GM19395 (cell line): ENCODE measurements around the gene L3MBTL4.
A peak's percentile ranks its signal among the peaks of the same experiment; 100 is the strongest.
"Not testable (repeated sequence)": the region's sequence is repeated elsewhere in the genome, so short reads cannot be mapped to it uniquely, and the experiment has no call there.

Source experiments
- ATAC-seq: cut with Tn5 transposase; IDR thresholded peaks from one replicate; pipeline ENCODE4 v1.9.1; 2021; ENCODE audit warnings: mild to moderate bottlenecking, moderate library complexity; ENCODE audit not compliant: unreplicated experiment

L3MBTL4 gene

DNA sequence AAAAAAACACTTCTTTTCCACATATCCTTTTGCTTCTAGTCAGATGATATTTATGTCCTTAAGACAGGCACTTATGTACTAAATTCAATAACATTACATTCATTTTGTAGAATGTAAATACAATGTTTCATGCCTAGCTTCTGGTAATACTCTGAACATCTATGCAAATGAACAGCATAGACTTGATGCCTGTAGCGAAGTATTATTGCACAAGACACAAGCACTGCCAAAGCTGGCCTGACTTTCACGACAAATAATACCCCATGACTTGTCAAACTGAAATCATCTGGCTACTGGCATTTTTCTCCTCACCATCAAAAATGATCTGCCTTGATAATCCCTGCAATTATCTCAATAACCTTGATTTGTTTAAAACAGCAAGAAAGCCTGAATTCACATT is 101.3 kb downstream of the L3MBTL4 start:
- no peak for ATAC-seq

DNA sequence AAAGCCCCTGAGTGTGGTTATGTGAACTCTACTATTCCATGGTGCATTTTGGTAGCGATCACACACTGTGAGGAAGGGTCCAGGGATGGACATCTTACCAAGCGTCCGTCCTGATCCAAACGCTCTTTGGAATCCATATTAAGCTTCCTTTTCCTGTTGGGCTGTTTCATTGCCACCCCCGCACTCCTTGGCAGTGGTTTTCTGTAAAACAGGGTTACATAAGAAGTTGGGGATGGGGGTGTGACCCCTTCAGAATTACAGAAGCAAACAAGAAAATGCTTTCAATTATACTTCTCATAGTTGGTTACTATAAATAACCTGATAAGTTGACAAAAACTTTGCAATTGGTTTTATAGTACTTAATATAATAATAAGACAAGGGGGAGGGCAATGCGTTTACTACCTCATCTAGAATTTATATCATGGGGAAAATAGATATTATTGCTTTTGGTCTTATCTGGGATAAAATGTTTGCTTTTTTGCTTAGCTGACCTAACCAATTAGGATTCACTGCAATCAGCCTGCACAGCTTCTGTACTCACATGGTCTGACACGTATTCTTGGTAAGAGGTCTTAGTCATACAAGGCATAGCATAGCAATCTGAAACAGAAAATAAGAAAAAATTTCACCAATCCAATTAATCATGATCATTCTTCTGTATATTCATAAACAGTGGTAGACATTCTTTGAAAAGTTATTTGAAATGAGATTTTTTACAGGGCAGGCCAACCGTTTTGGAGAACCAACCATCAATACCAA is 103.1 kb downstream of the L3MBTL4 start:
- no peak for ATAC-seq

DNA sequence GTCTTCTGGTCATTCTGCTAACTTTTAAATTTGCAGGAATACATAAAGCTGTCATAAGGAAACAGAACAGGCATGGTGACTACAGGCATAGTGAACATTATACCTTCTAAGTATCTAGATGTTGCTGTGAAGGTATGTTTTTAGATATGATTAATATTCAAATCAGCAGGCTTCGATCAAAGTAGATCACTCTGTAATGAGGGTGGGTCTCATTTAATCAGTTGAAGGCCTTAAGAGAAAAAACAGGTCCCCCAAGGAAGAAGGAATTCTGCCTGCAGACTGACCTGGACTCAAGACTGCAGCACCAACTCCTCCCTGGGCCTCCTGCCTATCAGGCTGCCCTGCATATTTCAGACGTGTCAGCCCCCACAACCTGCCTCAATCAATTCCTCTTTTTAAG is 104.0 kb downstream of the L3MBTL4 start:
- no peak for ATAC-seq

DNA sequence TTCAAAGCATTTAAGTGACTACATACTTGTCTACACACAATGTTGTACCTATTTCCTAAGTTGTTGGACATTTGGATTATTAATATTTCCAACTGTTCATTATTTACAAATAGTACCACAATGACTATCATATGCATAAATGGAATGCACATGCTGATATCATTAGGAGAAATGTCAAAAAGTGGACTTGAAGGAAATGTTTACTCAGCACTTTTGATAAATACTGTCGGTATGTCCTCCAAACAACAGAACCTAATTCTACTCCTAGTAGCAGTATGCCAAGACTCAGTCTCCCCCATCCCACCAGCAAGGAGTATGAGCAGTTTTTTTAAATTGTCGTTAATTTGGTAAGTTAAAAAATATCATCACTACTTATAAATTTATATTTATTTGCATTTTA is 116.8 kb downstream of the L3MBTL4 start:
- no peak for ATAC-seq

DNA sequence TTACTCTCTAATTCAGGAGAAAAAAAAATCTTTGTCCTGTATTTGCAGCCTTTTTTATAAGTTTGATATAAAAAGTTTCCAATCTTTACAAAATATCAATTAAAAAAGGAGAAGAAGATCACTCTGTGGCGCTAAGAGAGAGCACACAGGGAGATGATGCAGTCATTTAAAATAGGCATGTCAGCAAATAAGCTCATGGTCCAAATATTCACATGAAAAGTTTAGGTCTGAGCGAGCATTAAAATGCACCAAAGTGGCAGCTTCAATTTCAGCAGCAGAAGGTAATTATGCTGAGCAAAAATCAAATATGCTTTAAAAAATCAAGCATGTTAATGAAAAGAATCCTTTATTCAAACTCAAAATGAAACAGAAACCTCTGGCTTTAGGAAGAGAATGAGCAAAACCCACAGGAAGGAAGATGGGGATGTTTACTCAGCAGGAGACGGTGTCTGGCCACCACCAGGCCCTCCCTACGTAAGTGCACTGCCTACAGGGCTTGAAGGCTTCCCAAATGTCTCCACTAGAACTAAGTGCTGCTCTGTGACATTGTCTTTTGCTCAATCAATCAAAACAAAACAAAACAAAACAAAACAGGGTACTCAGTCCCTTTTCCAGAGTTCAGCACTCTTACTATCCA is 120.4 kb downstream of the L3MBTL4 start:
- ATAC-seq: no peak

DNA sequence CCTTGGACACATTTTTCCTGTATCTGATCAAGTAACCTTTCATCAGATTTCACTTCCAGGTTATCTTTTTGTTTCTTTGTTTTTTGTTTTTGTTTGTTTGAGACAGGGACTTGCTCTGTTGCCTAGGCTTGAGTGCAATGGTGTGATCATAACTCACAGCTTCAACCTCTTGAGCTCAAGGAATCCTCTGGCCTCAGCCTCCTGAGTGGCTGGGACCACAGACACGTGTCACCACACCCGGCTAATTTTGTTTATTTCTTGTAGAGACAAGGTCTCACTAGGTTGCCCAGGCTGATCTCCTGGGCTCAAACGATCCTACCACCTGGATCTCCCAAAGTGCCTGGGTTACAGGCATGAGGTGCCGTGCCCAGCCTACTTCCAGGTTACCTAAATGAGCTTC is 124.9 kb downstream of the L3MBTL4 start:
- no peak for ATAC-seq

DNA sequence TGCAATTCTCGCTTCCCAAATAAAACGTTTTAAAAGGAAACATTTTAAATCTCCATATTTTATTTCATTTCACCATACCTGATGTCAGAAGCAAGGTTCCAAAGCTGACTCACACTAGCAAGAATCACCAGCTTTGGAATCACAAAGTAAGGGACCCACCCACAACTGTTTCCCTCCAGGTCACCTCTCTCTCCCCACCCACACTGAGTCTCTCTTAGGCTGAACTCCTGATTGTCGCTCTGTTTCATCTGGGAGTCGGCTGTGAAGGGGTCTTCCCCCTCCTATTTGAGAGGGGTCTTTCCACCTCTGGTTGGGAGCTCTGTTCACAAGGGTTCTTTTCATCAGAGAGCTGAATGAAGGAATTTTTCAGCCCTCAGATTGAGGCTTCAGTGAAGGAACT is 128.1 kb downstream of the L3MBTL4 start:
- no peak for ATAC-seq

DNA sequence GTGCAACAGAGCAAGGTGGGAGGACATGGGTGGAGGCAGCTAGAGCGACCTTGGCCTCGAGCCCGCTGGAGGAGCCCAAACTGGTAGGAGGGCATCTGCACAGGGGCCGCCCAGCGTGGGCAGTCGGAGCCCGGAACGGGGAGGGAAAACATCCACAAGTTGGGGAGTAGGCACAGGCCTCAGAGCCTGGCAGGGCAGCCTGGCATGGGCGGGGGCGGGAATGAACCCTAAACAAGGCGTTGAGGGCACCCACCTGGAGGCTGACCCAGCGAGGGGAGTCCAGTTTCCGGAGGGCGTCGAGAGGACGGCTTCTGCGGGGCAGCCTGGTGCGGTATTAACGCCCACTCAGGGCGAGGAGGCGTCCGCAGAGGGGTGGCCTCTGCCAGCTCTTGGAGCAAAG is 129.9 kb downstream of the L3MBTL4 start:
- ATAC-seq: no peak

DNA sequence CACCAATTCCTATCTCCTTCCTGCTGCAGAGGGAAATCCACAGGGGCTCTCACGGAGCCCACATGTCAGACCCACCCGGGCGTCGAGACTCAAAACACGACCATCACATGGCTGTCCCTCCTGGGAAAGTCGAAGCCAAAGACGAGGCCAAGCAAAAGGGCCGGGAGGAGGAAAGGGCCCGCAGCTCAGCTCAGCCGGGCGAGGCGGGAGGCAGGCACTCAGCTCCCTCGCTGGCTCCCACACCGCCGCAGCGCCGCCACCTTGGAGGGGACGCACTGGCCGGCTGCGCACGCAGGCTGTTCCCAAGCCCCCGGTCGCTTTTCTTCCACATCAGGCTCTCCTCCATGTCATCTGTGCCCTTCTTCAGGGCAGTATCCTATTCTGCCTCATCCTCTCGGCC is 130.4 kb downstream of the L3MBTL4 start:
- no peak for ATAC-seq

DNA sequence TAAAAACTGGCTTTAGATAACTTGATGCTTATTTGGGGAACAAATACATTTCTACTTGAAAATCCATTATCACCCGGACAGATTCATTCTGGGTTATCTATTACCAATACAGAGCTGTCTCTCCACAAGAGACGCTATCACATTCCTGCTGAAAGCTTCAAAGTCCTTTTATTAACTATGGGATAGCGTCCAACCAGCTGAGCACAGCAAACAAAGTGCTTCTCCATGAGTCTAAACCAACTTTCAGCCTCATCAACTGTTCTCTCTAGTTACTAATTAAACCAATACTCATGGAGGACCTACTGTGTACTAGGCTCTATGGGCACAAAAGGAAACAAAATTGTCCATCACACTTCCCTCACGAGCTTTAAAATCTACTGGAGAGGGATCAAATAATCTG is 132.8 kb downstream of the L3MBTL4 start:
- no peak for ATAC-seq

DNA sequence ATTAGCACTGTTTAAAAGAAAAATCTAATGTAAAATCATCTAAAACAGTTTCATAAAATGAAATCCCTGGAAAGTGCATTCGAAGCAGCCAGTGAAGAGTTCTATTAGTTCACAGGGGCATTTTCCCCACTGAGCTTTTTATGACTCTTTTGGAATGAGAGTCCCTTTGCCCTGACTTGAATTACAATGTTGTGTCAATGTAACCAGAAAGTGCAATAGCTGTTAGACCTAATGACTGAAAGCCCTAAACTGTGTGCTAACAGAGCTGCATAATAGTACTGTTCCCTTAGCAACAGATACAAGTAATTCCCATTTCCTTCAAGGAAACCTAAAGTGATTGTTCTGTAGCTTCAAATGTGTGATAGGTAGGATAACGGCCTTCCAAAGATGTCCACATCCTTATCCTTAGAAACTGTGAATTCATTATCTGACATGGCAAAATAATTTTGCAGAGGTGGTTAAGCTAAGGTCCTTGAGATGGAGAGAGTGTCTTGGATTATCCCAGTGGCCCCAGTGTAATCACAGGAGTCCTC is 134.4 kb downstream of the L3MBTL4 start:
- no peak for ATAC-seq

DNA sequence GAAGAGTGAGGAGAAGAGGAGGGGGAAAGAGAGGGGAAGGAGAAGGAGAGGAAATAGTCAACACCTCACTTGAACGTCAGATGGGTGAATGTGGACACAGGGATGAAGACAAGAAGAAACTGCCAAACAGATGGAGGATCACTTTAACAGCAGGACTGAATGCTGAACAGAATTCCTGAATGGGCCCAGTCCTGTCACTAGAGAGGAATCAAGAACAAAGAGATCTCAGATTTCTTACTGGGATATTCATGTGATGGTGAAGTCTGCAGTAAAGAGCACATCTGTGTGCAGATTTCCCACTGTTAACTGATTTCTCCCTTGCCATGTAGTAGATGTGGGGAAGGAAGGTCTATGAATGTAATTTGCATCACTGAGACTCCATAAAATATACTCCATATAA is 135.4 kb downstream of the L3MBTL4 start:
- ATAC-seq: no peak

DNA sequence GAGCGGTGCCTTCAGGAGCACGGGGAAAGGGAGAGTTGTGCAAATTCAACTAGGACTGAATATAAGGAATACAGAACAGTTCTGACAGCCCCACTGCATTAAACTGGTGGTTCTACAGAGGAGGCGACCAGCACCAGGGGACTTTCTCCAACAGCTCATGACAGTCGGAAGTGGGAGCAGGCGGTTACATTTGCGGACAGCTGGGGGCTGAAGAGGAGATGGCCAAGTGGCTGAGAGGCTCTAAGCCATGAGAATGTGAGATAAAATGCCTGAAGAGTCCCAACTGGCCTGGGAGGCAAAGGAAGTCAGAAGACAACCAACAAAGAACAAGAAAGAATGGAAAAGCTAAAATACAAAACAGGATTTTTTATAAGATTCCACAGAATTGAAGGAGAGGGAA is 141.3 kb downstream of the L3MBTL4 start:
- no peak for ATAC-seq

DNA sequence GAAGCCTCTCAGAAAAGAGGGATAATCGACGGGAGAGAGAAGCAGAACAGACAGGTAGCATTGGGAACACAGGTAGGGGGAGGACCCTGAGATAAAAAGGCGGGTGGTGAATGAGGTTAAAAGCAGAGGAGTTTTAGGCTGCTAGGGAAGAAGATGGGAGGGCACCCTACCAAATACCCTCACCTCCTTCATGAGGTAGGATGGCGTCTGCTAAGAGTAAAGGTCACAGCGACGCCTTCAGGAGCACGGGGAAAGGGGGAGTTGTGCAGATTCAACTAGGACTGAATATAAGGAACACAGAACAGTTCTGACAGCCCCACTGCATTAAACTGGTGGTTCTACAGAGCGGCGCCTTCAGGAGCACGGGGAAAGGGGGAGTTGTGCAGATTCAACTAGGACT is 142.6 kb downstream of the L3MBTL4 start:
- ATAC-seq: not testable (repeated sequence)

DNA sequence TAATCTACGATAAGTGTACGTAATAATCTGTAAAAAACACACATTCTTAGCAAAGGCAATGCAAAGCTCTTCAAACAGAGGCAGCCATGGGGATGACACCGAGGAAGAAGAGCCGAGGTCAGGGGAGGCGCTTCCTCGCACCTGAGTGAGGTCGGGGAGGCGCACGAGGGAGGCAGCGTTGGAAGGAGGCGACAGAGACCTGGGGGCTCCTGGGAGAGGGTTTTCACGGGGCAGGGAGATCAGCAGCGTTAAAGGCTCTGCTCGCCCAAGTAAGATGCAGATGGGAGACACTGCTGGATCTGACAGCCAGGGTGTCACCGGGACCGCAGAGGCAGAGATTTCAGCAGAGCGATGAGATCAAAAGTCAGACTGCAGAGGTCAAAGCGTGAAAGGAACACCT is 143.1 kb downstream of the L3MBTL4 start:
- no peak for ATAC-seq

DNA sequence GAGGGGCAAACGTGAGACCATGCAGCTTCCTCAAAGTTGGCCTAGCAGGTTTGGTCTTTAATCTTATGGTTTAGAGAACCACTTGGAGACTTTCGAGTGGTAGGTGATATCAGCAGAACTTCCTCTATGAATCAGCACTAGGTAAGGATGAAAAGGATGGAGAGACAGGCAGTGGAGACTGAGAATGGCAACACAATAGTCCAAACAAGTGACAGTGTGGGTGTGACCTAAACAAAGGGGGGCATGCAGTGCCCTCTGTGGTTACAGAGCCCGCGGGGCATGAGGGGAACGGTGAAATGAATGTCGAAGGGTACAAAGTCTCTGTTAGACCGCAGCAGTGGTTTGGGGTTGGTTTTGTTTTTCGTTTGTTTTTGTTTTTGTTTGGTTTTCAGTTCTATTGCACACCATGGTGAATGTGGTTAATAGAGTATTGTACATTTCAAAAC is 143.9 kb downstream of the L3MBTL4 start:
- ATAC-seq: peak; percentile 90

DNA sequence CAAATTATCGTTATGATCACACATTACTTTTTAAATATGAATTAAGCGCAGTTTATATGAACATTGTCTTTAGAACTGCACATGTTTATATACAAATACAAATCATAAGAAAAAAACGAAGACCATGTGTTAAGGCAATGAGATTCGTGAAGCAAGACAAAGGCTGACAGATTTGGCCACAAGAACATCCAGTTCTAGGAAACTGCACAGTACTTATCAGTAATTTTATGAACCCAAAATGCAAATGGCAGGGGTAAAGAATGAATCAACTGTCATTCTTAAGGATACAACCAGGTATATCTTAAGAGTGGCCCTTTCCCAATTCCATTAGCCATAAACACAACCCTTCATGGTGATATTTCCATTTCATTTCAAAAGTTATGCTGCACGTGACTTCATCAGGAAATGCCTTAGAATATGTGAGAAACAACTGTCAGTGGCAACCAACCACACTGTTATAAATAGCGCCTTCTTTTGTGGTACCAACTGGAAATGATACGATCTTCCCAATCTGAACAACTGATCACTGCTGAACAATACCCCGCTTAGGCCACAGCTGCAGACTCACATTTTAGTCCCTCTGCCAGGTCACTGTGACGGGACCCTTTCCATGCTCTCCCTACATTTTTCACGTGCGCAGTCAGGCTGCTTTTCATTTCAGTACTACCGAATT is 144.9 kb downstream of the L3MBTL4 start:
- no peak for ATAC-seq

DNA sequence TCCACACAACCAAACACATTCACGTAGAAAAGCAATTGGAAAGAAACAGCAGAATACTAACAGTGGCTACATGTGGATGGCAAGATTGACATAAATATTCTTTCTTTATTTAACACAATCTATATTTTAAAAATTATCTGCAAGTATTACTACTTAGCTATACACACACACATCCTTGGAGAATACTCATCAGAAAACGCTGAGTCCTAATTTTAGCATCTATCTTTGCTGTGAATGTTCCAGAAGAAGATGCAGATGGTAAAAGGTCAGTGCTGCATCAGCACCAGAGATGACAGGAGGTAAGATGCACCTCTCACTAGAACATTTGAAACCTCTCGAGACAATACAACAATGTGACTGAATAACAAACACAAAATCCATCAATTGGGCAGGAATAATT is 148.5 kb downstream of the L3MBTL4 start:
- ATAC-seq: no peak

DNA sequence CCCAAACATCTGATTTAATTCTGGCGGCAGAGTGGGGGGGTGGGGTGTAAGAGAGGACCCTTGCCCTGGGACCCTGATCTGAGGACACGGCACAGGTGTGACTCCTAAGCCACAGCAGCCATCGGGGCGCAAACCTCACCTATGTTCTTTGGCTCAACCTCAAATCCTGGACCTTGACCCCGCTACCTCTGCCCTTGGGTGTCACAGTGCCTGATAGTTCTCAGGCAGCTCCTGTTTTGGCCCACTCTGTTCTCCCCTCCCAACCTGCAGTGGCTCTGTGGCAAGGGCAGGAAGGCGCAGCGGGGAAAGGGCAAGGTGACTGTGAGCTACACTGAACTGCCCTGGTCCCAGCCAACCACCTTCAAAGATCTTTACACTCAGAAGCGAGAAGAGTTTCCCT is 152.8 kb downstream of the L3MBTL4 start:
- no peak for ATAC-seq

DNA sequence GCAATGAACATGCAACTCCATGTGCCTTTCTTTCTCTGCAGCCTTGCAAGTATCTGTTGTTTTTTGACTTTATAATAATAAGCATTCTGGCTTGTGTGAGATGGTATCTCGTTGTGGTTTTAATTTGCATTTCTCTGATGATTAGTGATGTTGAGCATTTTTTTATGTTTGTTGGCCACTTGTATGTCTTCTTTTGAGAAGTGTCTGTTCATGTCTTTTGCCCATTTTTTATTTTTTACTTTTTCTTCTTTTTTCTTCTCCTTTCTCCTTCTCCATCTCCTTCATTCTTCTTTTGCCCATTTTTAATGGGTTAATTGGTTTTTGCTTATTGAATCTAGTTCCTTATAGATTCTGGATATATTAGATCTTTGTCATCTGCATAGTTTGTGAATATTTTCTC is 155.4 kb downstream of the L3MBTL4 start:
- ATAC-seq: not testable (repeated sequence)

DNA sequence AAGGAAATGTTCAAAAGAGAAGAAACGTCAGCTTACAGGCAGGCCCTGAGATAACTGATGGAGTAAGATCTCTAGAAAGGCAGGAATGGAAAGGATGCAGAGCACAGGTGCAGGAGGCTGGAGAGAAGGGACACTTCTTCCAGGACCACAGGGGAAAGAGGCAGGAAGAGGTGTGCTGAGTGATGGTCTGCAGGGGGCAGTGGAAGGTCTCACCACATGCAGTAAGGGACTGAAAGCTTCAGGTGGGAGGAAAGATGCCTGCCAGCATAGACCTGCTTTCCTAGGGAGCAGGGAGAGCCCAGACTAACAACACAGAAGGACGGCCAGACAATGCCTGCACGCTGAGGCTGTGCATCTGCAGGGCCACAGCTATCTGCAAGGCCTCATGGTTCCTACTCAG is 156.8 kb downstream of the L3MBTL4 start:
- no peak for ATAC-seq

DNA sequence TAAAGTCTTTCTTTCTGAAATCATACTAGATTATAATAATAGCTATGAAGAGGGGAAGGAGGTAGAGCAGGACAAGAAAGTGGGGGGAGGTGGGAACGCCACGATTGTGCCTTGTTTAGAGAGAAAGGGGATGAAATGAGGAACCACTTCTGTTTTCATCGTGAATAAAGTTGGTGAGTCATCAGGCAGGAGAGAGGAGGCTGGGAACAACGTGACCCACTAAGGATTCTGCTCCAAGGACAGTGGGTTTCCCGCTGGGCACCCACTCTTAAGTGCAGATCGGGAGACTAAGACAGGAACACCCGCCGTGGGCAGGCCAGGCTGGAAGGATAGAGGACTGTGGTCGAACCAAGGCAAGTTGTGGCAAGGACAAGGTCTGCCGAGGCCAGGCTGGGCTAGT is 158.2 kb downstream of the L3MBTL4 start:
- ATAC-seq: no peak
